Small intestine (tissue), 7 donors: ENCODE data around the gene LUC7L2. TPM values are rescaled to one million over a fixed set of nuclear protein-coding genes. Genes with fewer than 3 reads are reported as not detected.

ENCODE experiments used
- DNase-seq, 2 donors: peaks; one replicate each; pipeline versions ENCODE4 v3.0.0 to v3.0.0-alpha.2; 2013
- FAIRE-seq: peaks from 2 replicates; lab custom pipeline; 2012; peaks lifted over from hg19 to GRCh38; lab: Jason Lieb, UNC
- H3K27ac ChIP-seq, 3 donors: one replicate each; pipeline ENCODE4 v1.5.1; 2013; ENCODE audit warnings: low read length in 2 of 3, mild to moderate bottlenecking in 2 of 3, control low read depth in 1 of 3, inconsistent platforms in 1 of 3, low read depth in 1 of 3, moderate library complexity in 1 of 3
- H3K27me3 ChIP-seq, 3 donors: one replicate each; pipeline ENCODE4 v1.6.1; 2013; ENCODE audit warnings: low read length in 3 of 3, inconsistent platforms in 1 of 3; ENCODE audit not compliant: control insufficient read depth in 3 of 3, insufficient read depth in 3 of 3
- H3K36me3 ChIP-seq, 3 donors: one replicate each; pipeline ENCODE4 v1.6.1; 2013; ENCODE audit warnings: low read length in 3 of 3, inconsistent platforms in 1 of 3, low read depth in 1 of 3, mild to moderate bottlenecking in 1 of 3, moderate library complexity in 1 of 3; ENCODE audit not compliant: control insufficient read depth in 3 of 3, insufficient read depth in 2 of 3
- H3K4me1 ChIP-seq, 3 donors: one replicate each; pipeline ENCODE4 v1.6.1; 2013; ENCODE audit warnings: low read length in 2 of 3, inconsistent platforms in 1 of 3, low read depth in 1 of 3, mild to moderate bottlenecking in 1 of 3, moderate library complexity in 1 of 3; ENCODE audit not compliant: control insufficient read depth in 3 of 3, insufficient read depth in 2 of 3
- H3K4me3 ChIP-seq, 3 donors: one replicate each; pipeline ENCODE4 v1.5.1; 2013; ENCODE audit warnings: low read length in 3 of 3, control low read depth in 1 of 3, inconsistent platforms in 1 of 3, low read depth in 1 of 3, mild to moderate bottlenecking in 1 of 3, moderate library complexity in 1 of 3
- H3K9me3 ChIP-seq, 2 donors: one replicate each; pipeline ENCODE4 v1.6.1; 2013; ENCODE audit warnings: low read depth in 1 of 2, low read length in 1 of 2; ENCODE audit not compliant: control insufficient read depth in 2 of 2, insufficient read depth in 1 of 2
- WGBS, 3 donors: extraction: QIAGEN DNeasy Blood & Tissue Kit; methylation state at CpG; one replicate each; pipeline ENCODE4 v1.1.7; 2013; 5-methylcytosine and 5-hydroxymethylcytosine counted together
- polyA plus RNA-seq, 4 donors: library from polyadenylated mRNA; stranded (reverse) in 3 of 4; unstranded in 1 of 4; fragments of 200-250 nt in 3 of 4; fragments of 120-200 nt in 1 of 4; gene quantifications; one replicate each; pipeline versions ENCODE4 v1.2.1 to v1.2.3, GENCODE V29; 2013
- donor health status: healthy with polysubstance abuse.
- donor health status: control.
- donor health status: control.
- donor health status: Bipolar disorder and iron deficiency.
- donor health status: healthy.

Gene LUC7L2
- polyA plus RNA-seq, 4 donors = 32.2 to 96.4 (median 40.8) TPM

DNA sequence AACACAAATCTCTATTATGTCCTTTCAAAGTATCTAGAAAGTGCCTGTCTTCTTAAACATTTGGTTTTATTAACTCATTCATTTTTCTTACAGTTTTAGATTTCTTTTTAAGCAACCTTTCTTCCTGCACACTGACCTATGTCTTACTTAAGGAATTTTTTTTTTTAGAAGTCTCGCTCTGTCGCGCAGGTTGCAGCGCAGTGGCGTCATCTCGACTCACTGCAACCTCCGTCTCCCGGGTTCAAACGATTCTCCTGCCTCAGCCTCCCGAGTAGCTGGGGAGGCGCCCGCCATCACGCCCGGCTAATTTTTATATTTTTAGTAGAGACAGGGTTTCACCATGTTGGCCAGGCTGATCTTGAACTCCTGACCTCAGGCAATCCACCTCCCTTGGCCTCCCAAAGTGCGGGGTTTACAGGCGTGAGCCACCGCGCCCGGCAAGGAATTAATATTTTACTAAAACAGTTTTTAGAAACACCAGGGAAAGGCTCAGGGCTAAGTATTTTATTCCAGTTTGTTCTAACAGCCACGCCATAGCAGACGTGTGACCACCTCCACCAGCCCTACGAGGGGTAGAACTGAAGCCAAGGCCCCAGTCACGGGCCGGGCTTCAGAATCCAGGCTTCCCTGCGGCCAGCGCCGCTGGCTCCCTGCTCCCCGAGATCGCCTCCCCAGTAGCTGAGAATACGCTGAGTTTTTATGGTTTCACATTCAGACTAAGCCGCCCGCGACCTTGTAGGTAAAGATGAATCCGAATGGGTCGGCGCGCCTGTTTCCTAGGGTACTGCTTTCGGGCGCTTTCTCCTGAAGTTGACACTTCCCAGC is 941 bp upstream of the LUC7L2 start:
- peak; percentile 41 to 51 for DNase-seq

DNA sequence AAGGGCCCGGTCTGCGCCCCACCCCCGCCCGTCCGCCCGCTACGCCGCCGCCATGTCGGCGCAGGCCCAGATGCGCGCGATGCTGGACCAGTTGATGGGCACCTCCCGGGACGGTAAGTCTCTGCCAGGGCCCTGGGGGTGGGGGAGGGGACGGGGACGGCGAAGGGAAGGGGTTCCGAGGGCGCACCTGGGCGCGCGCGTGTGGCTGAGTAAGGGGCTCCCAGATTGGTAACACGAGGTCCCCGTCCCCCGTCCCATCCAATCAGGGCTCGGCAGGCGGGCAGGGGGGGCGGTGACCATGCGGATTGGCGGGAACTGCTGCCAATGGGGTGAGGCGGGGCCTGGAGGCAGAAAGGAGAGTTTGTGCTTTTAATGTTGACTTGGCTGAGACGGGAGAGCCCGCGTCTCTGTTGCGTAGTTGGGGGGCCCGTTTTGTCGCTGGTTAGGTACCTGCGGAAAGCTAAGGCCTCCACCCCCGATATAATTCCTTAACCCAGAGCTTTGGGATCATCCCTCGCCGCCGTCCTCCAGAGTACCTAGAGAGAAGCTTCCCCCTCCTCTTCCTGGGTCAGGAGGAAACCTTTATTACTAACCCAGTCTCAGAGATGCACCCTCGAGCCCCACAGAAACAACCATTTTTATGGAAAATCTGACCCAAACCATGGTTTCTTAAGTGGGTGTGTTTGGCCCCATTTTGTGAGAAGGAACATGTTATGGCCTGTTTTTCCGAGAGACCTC is 685 bp downstream of the LUC7L2 start:
- H3K36me3 ChIP-seq = peaks cover 0 to 5% (median under 1%) of the 10 kb centered on the region in 3 donors
- H3K4me3 ChIP-seq = peak overlapping the region; percentile 93 to 96 (median 94)
- H3K27ac ChIP-seq = peak overlapping the region; percentile 92 to 100 (median 99)
- H3K4me1 ChIP-seq = peaks cover 0 to 6% (median 5%) of the 10 kb centered on the region in 3 donors
- H3K9me3 ChIP-seq = no peaks in the 10 kb centered on the region
- DNase-seq (peak; percentile 96 to 97), FAIRE-seq (no peak)
- H3K27me3 ChIP-seq = no peaks in the 10 kb centered on the region
- WGBS, 3 donors = 0 to 1% (median 1%) methylated on average over 34 to 47 of the region's 47 CpGs

More for the DNA sequence above, 941 bp upstream of the LUC7L2 start:
- Histone ChIP-seq H3K4me1 (peaks cover 0 to 6% (median 5%) of the 10 kb centered on the region in 3 donors), H3K4me3 (peak overlapping the region; percentile 93 to 96 (median 94)), H3K27me3 (no peaks in the 10 kb centered on the region), H3K27ac (peak overlapping the region; percentile 92 to 100 (median 99)), H3K36me3 (peaks cover 0 to 10% (median 0%) of the 10 kb centered on the region in 3 donors), H3K9me3 (no peaks in the 10 kb centered on the region)
- no peak for FAIRE-seq
- 0 to 1% (median 1%) methylated on average over 39 of the region's 39 CpGs for WGBS, 3 donors

DNA sequence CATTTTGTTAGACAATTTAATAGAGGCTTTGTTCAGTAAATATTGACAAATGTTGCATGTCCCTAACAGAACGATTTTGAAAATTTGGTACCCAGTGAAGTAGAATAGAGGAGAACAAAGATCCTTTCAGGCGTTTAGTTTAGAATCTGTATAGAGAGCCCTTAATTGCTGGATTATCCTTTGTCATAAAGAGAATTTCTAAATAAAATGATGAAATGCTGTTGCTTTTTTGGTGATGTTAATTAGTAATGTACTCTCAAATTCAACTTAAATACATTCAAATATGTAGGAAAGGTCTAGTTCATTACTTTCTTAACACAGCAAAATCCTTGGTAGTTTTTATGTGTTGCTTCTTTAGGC is 1.2 kb downstream of the LUC7L2 start:
- Histone ChIP-seq H3K4me1 (peaks cover 0 to 6% (median 5%) of the 10 kb centered on the region in 3 donors), H3K36me3 (peaks cover 0 to 5% (median 4%) of the 10 kb centered on the region in 3 donors), H3K4me3 (peak overlapping the region; percentile 58 to 94 (median 93)), H3K27me3 (no peaks in the 10 kb centered on the region), H3K27ac (peak overlapping the region; percentile 52 to 100 (median 92)), H3K9me3 (no peaks in the 10 kb centered on the region)
- WGBS, 3 donors = 0 to 1% (median 1%) methylated on average over 2 of the region's 2 CpGs
- no peak for DNase-seq
- no peak for FAIRE-seq

DNA sequence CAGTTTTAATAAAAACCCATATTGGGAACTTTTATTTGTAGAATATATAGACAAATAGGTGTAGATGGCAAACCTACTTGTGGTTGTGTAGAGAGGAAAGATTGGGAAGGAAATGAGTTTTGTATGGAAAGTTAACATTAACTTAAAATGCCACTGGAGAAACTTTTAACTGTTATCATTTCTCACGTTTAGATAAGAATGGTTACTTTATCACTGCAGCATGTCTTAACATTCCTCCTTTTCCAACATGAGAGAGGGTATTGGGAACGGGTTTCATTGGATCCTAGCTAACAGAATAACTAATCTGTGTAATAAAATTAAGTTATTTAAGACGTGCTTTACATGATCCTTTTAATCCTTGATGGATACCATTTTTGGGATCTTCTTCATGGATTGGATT is 1.8 kb downstream of the LUC7L2 start:
- WGBS, 3 donors = 3 to 16% (median 8%) methylated on average over 3 of the region's 3 CpGs
- H3K36me3 ChIP-seq = peaks cover 0 to 5% (median 4%) of the 10 kb centered on the region in 3 donors
- FAIRE-seq = no peak

DNA sequence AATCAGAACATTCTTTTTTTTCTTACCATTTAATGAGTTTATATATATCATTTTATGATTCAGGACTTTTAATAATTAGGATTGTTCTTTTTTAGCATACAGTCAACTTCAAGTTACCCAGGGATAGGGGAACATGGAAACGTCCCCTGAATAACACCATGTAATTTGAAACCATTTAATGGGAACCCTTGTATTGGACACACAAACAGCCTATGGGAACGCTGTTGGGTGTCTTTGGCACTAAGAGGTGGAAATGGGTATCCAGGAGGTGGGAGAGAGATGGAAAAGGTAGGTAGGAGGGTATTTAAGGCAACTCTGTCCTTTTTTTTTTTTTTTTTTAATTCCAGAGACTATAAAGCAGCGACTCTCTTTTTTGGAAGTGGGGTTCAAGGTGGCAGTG is 2.6 kb downstream of the LUC7L2 start:
- Histone ChIP-seq H3K27ac (no peak overlapping the region), H3K9me3 (no peaks in the 10 kb centered on the region), H3K4me1 (peaks cover 0 to 6% (median 5%) of the 10 kb centered on the region in 3 donors), H3K36me3 (peaks cover 0 to 8% (median 4%) of the 10 kb centered on the region in 3 donors), H3K27me3 (no peaks in the 10 kb centered on the region), H3K4me3 (no peak overlapping the region)
- FAIRE-seq = no peak
- WGBS, 3 donors = 56 to 67% (median 67%) methylated on average over 3 of the region's 3 CpGs
- no peak for DNase-seq

More for the DNA sequence above, 1.8 kb downstream of the LUC7L2 start:
- peak in 1 of 2 donors; percentile 20 for DNase-seq
- Histone ChIP-seq H3K27ac (no peak overlapping the region), H3K27me3 (no peaks in the 10 kb centered on the region), H3K9me3 (no peaks in the 10 kb centered on the region), H3K4me1 (peaks cover 0 to 6% (median 5%) of the 10 kb centered on the region in 3 donors), H3K4me3 (peak overlapping the region in 1 of 3 donors; percentile 15)

DNA sequence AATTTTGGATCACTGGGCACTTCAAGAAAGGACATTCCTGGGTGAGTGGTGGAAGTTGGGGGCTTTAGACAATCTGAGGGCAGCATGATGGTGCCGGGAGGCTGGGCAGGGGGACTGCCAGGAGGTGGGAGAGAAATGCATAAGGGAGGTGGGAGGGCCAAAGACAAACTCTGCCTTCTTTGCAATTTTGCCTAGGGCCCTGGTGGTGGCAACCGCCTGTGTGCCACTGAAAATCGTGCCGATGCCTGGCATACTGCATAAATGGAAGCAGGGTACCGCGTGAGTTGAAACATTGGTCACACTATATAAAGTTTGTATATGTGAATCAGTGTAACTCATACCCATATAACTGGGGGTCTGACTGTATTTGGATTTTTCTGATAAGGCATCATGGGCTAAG is 3.3 kb downstream of the LUC7L2 start:
- no peaks in the 10 kb centered on the region for H3K9me3 ChIP-seq
- H3K27ac ChIP-seq = no peak overlapping the region
- peaks cover 0 to 9% (median 6%) of the 10 kb centered on the region in 3 donors for H3K4me1 ChIP-seq
- FAIRE-seq = no peak
- H3K4me3 ChIP-seq = peak overlapping the region in 1 of 3 donors; percentile 2
- WGBS, 3 donors = 90 to 94% (median 91%) methylated on average over 6 of the region's 6 CpGs
- DNase-seq = no peak
- no peaks in the 10 kb centered on the region for H3K27me3 ChIP-seq
- H3K36me3 ChIP-seq = peaks cover 0 to 11% (median 4%) of the 10 kb centered on the region in 3 donors

DNA sequence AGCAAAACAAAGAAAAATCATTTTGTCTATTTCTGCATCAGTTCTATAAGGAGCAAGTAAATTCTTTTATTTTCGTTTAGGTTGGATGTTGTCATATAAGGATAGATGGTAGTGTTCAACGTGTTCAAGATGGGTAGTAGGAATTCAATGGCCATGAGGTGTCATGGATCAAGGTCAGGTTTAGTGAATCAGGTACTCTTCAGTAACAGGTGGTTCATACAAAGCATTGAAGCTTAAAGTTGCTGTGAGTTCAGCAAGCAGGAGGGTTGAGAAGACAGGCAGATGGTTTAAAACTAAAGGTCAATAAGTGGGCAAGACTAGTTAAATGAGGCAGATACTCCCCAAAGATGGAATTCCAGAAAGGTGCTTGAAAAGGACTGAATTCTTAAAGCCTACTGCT is 5.6 kb downstream of the LUC7L2 start:
- H3K36me3 ChIP-seq = peaks cover 0 to 12% (median 4%) of the 10 kb centered on the region in 3 donors
- H3K27me3 ChIP-seq = no peaks in the 10 kb centered on the region
- H3K4me1 ChIP-seq = peaks cover 0 to 9% (median 6%) of the 10 kb centered on the region in 3 donors
- no peak for FAIRE-seq
- 62 to 81% (median 68%) methylated on average over 2 of the region's 2 CpGs for WGBS, 3 donors
- DNase-seq = no peak
- H3K9me3 ChIP-seq = no peaks in the 10 kb centered on the region
- H3K4me3 ChIP-seq = no peak overlapping the region
- H3K27ac ChIP-seq = no peak overlapping the region

DNA sequence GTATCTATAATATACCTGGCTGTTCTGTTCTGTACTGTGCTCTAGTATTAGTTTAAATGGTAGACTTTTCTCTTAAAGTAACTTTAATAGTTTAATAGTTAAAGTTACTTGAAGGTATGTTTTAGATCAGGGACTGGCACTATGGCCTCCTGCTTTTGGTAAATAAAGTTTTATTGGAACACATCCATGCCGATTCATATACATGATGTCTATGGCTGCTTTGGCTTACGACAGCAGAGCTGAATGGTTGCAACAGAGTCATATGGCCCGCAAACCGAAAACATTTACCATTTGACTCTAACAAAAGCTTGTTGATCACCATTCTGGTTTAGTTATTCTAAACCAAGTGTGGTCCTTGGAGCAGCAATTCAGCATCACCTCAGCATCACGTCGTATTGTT is 6.7 kb downstream of the LUC7L2 start:
- peaks cover 0 to 9% (median 6%) of the 10 kb centered on the region in 3 donors for H3K4me1 ChIP-seq
- FAIRE-seq = no peak
- WGBS, 3 donors = 95 to 98% (median 95%) methylated on average over 6 of the region's 6 CpGs

More for the DNA sequence above, 6.7 kb downstream of the LUC7L2 start:
- Histone ChIP-seq H3K9me3 (no peaks in the 10 kb centered on the region), H3K27ac (no peak overlapping the region), H3K4me3 (no peak overlapping the region), H3K27me3 (no peaks in the 10 kb centered on the region), H3K36me3 (peaks cover 0 to 14% (median 4%) of the 10 kb centered on the region in 3 donors)
- DNase-seq = no peak
